DOHH2 (cell line): ENCODE measurements around the gene TPRX2.

Source experiments
- H3F3A ChIP-seq: fragments of 200-600 bp; sonication (generic), shearing (Covaris generic); 2 replicates; pipeline ENCODE4 v1.6.0; 2016; ENCODE audit warnings: antibody characterized with exemption, mild to moderate bottlenecking; ENCODE audit not compliant: control insufficient read depth, insufficient read depth
- H3K27ac ChIP-seq: fragments of 200-600 bp; sonication (generic); 2 replicates; pipeline ENCODE4 v1.5.1; 2014; ENCODE audit warnings: low read depth, mild to moderate bottlenecking, low read length, moderate library complexity
- H3K27me3 ChIP-seq: fragments of 200-600 bp; sonication (generic); 2 replicates; pipeline ENCODE4 v1.6.1; 2014; ENCODE audit warnings: mild to moderate bottlenecking, low read length, mixed read lengths; ENCODE audit not compliant: control insufficient read depth
- H3K36me3 ChIP-seq: fragments of 200-600 bp; sonication (generic); 2 replicates; pipeline ENCODE4 v1.6.1; 2014; ENCODE audit warnings: mild to moderate bottlenecking, low read length, moderate library complexity, mixed read lengths; ENCODE audit not compliant: control insufficient read depth
- H3K4me1 ChIP-seq: fragments of 200-600 bp; sonication (generic); 2 replicates; pipeline ENCODE4 v1.6.1; 2014; ENCODE audit warnings: mild to moderate bottlenecking, low read length, mixed read lengths; ENCODE audit not compliant: control insufficient read depth
- H3K4me2 ChIP-seq: fragments of 200-600 bp; sonication (generic); 2 replicates; pipeline ENCODE4 v1.6.0; 2014; ENCODE audit warnings: mild to moderate bottlenecking, low read length, moderate library complexity
- H3K4me3 ChIP-seq: fragments of 200-600 bp; sonication (generic); 2 replicates; pipeline ENCODE4 v1.5.1; 2014; ENCODE audit warnings: mild to moderate bottlenecking, low read length, mixed read lengths
- H3K79me2 ChIP-seq: fragments of 200-600 bp; sonication (generic); 2 replicates; pipeline ENCODE4 v1.6.1; 2014; ENCODE audit warnings: mild to moderate bottlenecking, low read length, mixed read lengths; ENCODE audit not compliant: control insufficient read depth
- H3K9me2 ChIP-seq: fragments of 200-600 bp; sonication (generic); replicated peaks from 2 replicates; pipeline ENCODE4 v1.6.1; 2014; ENCODE audit warnings: mild to moderate bottlenecking, low read length, mixed read lengths; ENCODE audit not compliant: control insufficient read depth
- H3K9me3 ChIP-seq: fragments of 200-600 bp; sonication (generic); 2 replicates; pipeline ENCODE4 v1.6.1; 2014; ENCODE audit warnings: antibody characterized with exemption, low read length, mixed read lengths; ENCODE audit not compliant: control insufficient read depth, insufficient read depth
- H4K20me1 ChIP-seq: fragments of 200-600 bp; sonication (generic); 2 replicates; pipeline ENCODE4 v1.6.0; 2014; ENCODE audit warnings: low read depth, mild to moderate bottlenecking, antibody characterized with exemption, low read length, moderate library complexity; ENCODE audit not compliant: control insufficient read depth, insufficient read depth
- EZH2phosphoT487 ChIP-seq: fragments of 200-600 bp; sonication (generic); IDR thresholded peaks from 2 replicates; pipeline ENCODE4 v1.6.1; 2017; ENCODE audit warnings: borderline replicate concordance, mild to moderate bottlenecking, antibody characterized with exemption, low read length, moderate library complexity, mixed read lengths
- TF ChIP-seq, protein P1 (sequence below): fragments of 200-600 bp; sonication (generic); IDR thresholded peaks from one replicate; pipeline ENCODE4 v1.5.1; 2014; ENCODE audit warnings: antibody characterized with exemption, mild to moderate bottlenecking, low read depth, low read length; ENCODE audit not compliant: poor library complexity, severe bottlenecking

The TPRX2 gene

DNA sequence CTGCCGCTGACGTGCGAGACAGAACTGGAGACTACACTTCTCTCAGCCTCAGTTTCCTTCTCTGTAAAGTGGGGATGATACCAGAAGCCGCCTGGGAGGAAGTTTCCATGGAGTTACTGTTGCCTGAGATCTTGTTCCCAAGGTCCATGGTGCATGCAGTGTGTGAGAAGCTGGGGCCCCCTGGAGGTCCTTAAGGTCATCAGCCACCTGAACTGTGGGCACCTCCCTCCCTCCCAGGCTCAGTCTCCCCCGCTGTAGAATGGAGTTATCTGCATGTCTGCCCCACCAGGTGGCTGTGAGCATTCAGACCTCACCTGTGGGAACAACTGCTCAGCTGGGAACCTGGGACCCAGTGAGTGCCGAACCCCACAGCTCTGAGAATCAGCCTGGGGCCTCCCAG, 34.6 kb upstream of the TPRX2 start:
- Histone ChIP-seq H3K36me3 (no peaks in the 10 kb centered on the region), H3K27me3 (peaks cover 18% of the 10 kb centered on the region), H4K20me1 (no peaks in the 10 kb centered on the region), H3K9me3 (no peaks in the 10 kb centered on the region), H3F3A (no peaks in the 10 kb centered on the region), H3K9me2 (no peaks in the 10 kb centered on the region), H3K4me1 (peaks cover 12% of the 10 kb centered on the region), H3K4me2 (no peak overlapping the region), H3K27ac (no peak overlapping the region), H3K79me2 (no peaks in the 10 kb centered on the region), H3K4me3 (no peak overlapping the region)
- TF ChIP-seq, protein P1, sequence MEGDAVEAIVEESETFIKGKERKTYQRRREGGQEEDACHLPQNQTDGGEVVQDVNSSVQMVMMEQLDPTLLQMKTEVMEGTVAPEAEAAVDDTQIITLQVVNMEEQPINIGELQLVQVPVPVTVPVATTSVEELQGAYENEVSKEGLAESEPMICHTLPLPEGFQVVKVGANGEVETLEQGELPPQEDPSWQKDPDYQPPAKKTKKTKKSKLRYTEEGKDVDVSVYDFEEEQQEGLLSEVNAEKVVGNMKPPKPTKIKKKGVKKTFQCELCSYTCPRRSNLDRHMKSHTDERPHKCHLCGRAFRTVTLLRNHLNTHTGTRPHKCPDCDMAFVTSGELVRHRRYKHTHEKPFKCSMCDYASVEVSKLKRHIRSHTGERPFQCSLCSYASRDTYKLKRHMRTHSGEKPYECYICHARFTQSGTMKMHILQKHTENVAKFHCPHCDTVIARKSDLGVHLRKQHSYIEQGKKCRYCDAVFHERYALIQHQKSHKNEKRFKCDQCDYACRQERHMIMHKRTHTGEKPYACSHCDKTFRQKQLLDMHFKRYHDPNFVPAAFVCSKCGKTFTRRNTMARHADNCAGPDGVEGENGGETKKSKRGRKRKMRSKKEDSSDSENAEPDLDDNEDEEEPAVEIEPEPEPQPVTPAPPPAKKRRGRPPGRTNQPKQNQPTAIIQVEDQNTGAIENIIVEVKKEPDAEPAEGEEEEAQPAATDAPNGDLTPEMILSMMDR: no peak
- TF ChIP-seq EZH2phosphoT487: no peak

DNA sequence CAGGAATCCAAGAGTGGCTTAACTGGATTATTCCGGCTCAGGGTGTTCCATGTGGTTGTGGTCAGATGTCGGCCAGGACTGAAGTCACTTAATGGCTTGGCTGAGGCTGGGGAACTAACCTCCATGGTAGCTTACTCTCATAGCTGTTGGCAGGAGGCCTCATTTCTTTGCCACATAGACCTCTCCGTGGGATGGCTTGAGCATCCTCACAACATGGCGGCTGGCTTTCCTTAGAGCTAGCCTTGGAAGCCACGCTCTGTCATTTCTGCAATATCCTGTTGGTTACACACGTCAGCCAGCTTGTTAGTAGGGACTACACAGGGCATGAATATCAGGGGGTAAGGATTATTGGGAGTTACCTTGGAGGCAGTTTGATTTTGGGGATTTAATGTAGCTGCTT, 32.2 kb upstream of the TPRX2 start:
- TF ChIP-seq EZH2phosphoT487: no peak
- TF ChIP-seq, protein P1: no peak
- H3K9me2 ChIP-seq: no peaks in the 10 kb centered on the region
- no peaks in the 10 kb centered on the region for H3K9me3 ChIP-seq
- no peak overlapping the region for H3K4me2 ChIP-seq
- H3K27me3 ChIP-seq: no peaks in the 10 kb centered on the region
- H3K4me1 ChIP-seq: peaks cover 4% of the 10 kb centered on the region; the same call in 1 of the 2 replicates
- no peaks in the 10 kb centered on the region for H3F3A ChIP-seq
- no peaks in the 10 kb centered on the region for H4K20me1 ChIP-seq
- H3K79me2 ChIP-seq: no peaks in the 10 kb centered on the region
- H3K36me3 ChIP-seq: no peaks in the 10 kb centered on the region
- H3K27ac ChIP-seq: no peak overlapping the region
- H3K4me3 ChIP-seq: no peak overlapping the region

DNA sequence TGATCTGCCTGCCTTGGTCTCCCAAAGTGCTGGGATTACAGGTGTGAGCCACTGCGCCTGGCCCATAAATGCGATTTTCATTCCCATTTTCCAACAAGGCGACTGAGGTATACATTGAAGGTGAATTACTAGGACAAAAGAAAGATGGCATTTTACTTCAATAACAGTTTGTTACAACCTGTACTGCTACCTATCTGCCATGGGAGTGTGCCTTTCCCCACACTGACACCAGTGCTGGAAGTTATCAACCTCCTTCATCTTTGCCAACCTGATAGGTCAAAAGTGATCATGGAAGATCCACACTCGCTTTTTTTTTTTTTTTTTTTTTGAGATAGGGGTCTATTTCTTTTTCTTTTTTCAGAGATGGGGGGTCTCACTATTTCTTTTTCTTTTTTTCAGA, 26.3 kb upstream of the TPRX2 start:
- no peaks in the 10 kb centered on the region for H3K36me3 ChIP-seq

More for the DNA sequence above, 26.3 kb upstream of the TPRX2 start:
- Histone ChIP-seq H3K9me2 (no peaks in the 10 kb centered on the region), H3K4me2 (no peak overlapping the region), H3K9me3 (no peaks in the 10 kb centered on the region; the same call in 1 of the 2 replicates), H3K79me2 (no peaks in the 10 kb centered on the region), H3K27ac (no peak overlapping the region), H4K20me1 (no peaks in the 10 kb centered on the region), H3K4me3 (no peak overlapping the region), H3F3A (no peaks in the 10 kb centered on the region), H3K4me1 (peaks cover 4% of the 10 kb centered on the region; the same call in 1 of the 2 replicates), H3K27me3 (no peaks in the 10 kb centered on the region)
- TF ChIP-seq EZH2phosphoT487: no peak
- TF ChIP-seq, protein P1: no peak
